H9 (cell line): ENCODE measurements around the gene ZNF681. TPM values are rescaled to one million over a fixed set of nuclear protein-coding genes. Genes with fewer than 3 reads are reported as not detected.

Experiments used
- DNase-seq: peaks from one replicate; pipeline ENCODE4 v3.0.0-alpha.2; 2017
- H2AFZ ChIP-seq: one replicate; pipeline ENCODE4 v1.6.1; 2013; ENCODE audit warnings: mild to moderate bottlenecking, low read length, control low read depth, moderate library complexity
- H2AK5ac ChIP-seq: 2 replicates; pipeline ENCODE4 v1.6.1; 2013; ENCODE audit warnings: low read length, control low read depth, mixed read lengths; ENCODE audit not compliant: insufficient read length
- H2BK120ac ChIP-seq: one replicate; pipeline ENCODE4 v1.6.1; 2013; ENCODE audit warnings: low read depth, mild to moderate bottlenecking, low read length, control low read depth, inconsistent platforms; ENCODE audit not compliant: poor library complexity, severe bottlenecking
- H2BK12ac ChIP-seq: 2 replicates; pipeline ENCODE4 v1.6.1; 2013; ENCODE audit warnings: low read length, control low read depth, mixed read lengths, low read depth; ENCODE audit not compliant: insufficient read length
- H2BK15ac ChIP-seq: 2 replicates; pipeline ENCODE4 v1.6.1; 2013; ENCODE audit warnings: low read depth, low read length, control low read depth
- H2BK20ac ChIP-seq: one replicate; pipeline ENCODE4 v1.6.1; 2013; ENCODE audit warnings: low read depth, mild to moderate bottlenecking, low read length, control low read depth, inconsistent platforms; ENCODE audit not compliant: poor library complexity, severe bottlenecking
- H2BK5ac ChIP-seq: 2 replicates; pipeline ENCODE4 v1.6.1; 2013; ENCODE audit warnings: low read length, control low read depth, mixed read lengths; ENCODE audit not compliant: insufficient read length
- H3K14ac ChIP-seq: 2 replicates; pipeline ENCODE4 v1.6.1; 2013; ENCODE audit warnings: low read length, control low read depth; ENCODE audit not compliant: insufficient read depth
- H3K18ac ChIP-seq: 2 replicates; pipeline ENCODE4 v1.6.1; 2013; ENCODE audit warnings: low read depth, mild to moderate bottlenecking, mixed read lengths, low read length, control low read depth; ENCODE audit not compliant: insufficient read length
- H3K23ac ChIP-seq: 2 replicates; pipeline ENCODE4 v1.6.1; 2013; ENCODE audit warnings: low read length, control low read depth, mixed read lengths, low read depth; ENCODE audit not compliant: insufficient read length
- H3K23me2 ChIP-seq: 2 replicates; pipeline ENCODE4 v1.6.1; 2013; ENCODE audit warnings: low read depth, mild to moderate bottlenecking, mixed read lengths, low read length, control low read depth; ENCODE audit not compliant: insufficient read length, poor library complexity, severe bottlenecking
- H3K27ac ChIP-seq: 2 replicates; pipeline ENCODE4 v1.5.1; 2013; ENCODE audit warnings: low read length, control low read depth, mixed read lengths, low read depth; ENCODE audit not compliant: insufficient read length
- H3K27me3 ChIP-seq: 2 replicates; pipeline ENCODE4 v1.6.1; 2013; ENCODE audit warnings: low read length, control low read depth, inconsistent platforms; ENCODE audit not compliant: insufficient read depth
- H3K4ac ChIP-seq: 2 replicates; pipeline ENCODE4 v1.6.1; 2013; ENCODE audit warnings: low read depth, mild to moderate bottlenecking, control low read depth, inconsistent platforms, low read length, moderate library complexity
- H3K4me1 ChIP-seq: 2 replicates; pipeline ENCODE4 v1.6.1; 2013; ENCODE audit warnings: low read length, control low read depth, inconsistent platforms; ENCODE audit not compliant: insufficient read depth
- H3K4me2 ChIP-seq: 2 replicates; pipeline ENCODE4 v1.6.1; 2013; ENCODE audit warnings: low read length, control low read depth, mixed read lengths; ENCODE audit not compliant: insufficient read length, insufficient read depth
- H3K56ac ChIP-seq: 2 replicates; pipeline ENCODE4 v1.6.1; 2013; ENCODE audit warnings: low read depth, mild to moderate bottlenecking, mixed read lengths, low read length, control low read depth; ENCODE audit not compliant: insufficient read length
- H3K79me1 ChIP-seq: 2 replicates; pipeline ENCODE4 v1.6.1; 2013; ENCODE audit warnings: low read depth, mild to moderate bottlenecking, moderate library complexity, low read length, control low read depth, inconsistent platforms; ENCODE audit not compliant: insufficient read depth, poor library complexity, severe bottlenecking
- H3K79me2 ChIP-seq: 2 replicates; pipeline ENCODE4 v1.6.1; 2013; ENCODE audit warnings: low read length, control low read depth, inconsistent platforms; ENCODE audit not compliant: insufficient read depth
- H3K9ac ChIP-seq: 2 replicates; pipeline ENCODE4 v1.6.1; 2013; ENCODE audit warnings: low read length, control low read depth, mixed read lengths; ENCODE audit not compliant: insufficient read length; ENCODE audit errors: extremely low read depth
- H3K9me3 ChIP-seq: one replicate; pipeline ENCODE4 v1.6.1; 2013; ENCODE audit warnings: low read depth, low read length, inconsistent platforms; ENCODE audit not compliant: control insufficient read depth
- H3T11ph ChIP-seq: one replicate; pipeline ENCODE4 v1.6.1; 2013; ENCODE audit warnings: mild to moderate bottlenecking, low read length, control low read depth, inconsistent platforms
- H4K20me1 ChIP-seq: one replicate; pipeline ENCODE4 v1.6.1; 2013; ENCODE audit not compliant: control insufficient read depth, insufficient read length, insufficient read depth
- H4K5ac ChIP-seq: 2 replicates; pipeline ENCODE4 v1.6.1; 2013; ENCODE audit warnings: low read depth, mild to moderate bottlenecking, mixed read lengths, low read length, control low read depth; ENCODE audit not compliant: insufficient read length
- H4K8ac ChIP-seq: replicated peaks from 2 replicates; pipeline ENCODE4 v1.6.1; 2013; ENCODE audit warnings: low read length, control low read depth, mixed read lengths, low read depth; ENCODE audit not compliant: insufficient read length
- H4K91ac ChIP-seq: 2 replicates; pipeline ENCODE4 v1.6.1; 2013; ENCODE audit warnings: low read depth, mild to moderate bottlenecking, moderate library complexity, mixed read lengths, low read length, control low read depth; ENCODE audit not compliant: insufficient read length
- H3K27ac Mint-ChIP-seq, 3 experiments: 2 replicates in 2 of 3; 3 replicates in 1 of 3; pipeline ENCODE4 v1.8.0; 2020 to 2021; ENCODE audit warnings: mixed read lengths in 3 of 3, mild to moderate bottlenecking in 1 of 3, moderate library complexity in 1 of 3
- H3K27me3 Mint-ChIP-seq: 2 replicates; pipeline ENCODE4 v1.8.0; 2021; ENCODE audit warnings: low read depth, mild to moderate bottlenecking, moderate library complexity, mixed read lengths
- H3K36me3 Mint-ChIP-seq, 3 experiments: 2 replicates in 2 of 3; 3 replicates in 1 of 3; pipeline ENCODE4 v1.8.0; 2020 to 2021; ENCODE audit warnings: low read depth in 3 of 3, mixed read lengths in 3 of 3; ENCODE audit not compliant: insufficient read depth in 1 of 3
- H3K4me1 Mint-ChIP-seq, 2 experiments: 2 replicates each; pipeline ENCODE4 v1.8.0; 2020; ENCODE audit warnings: mixed read lengths in 2 of 2
- H3K4me3 Mint-ChIP-seq, 2 experiments: 2 replicates in 1 of 2; 3 replicates in 1 of 2; pipeline ENCODE4 v1.8.0; 2020 to 2021; ENCODE audit warnings: mild to moderate bottlenecking in 2 of 2, mixed read lengths in 2 of 2, moderate library complexity in 1 of 2
- H3K9me3 Mint-ChIP-seq, 2 experiments: 2 replicates in 1 of 2; 3 replicates in 1 of 2; pipeline ENCODE4 v1.8.0; 2020; ENCODE audit warnings: mild to moderate bottlenecking in 2 of 2, mixed read lengths in 2 of 2, moderate library complexity in 1 of 2
- WGBS: extraction: QIAGEN DNeasy Blood & Tissue Kit; methylation state at CpG from one replicate; pipeline ENCODE4 v1.1.7; 2013; ENCODE audit warnings: missing lambda C conversion rate, low lambda C conversion rate, mixed read lengths; ENCODE audit not compliant: insufficient read length; ENCODE audit errors: extremely low coverage; 5-methylcytosine and 5-hydroxymethylcytosine counted together
- total RNA-seq: library from RNA; stranded (reverse); gene quantifications from 2 replicates; pipeline ENCODE4 v1.2.1, GENCODE V29; 2021
- TF ChIP-seq, protein P1 (sequence below): fragments of 200-600 bp; sonication (generic); conservative IDR thresholded peaks from 3 replicates; pipeline ENCODE4 v1.8.0; 2021; ENCODE audit warnings: antibody characterized with exemption, mild to moderate bottlenecking

ZNF681 gene
- total RNA-seq, 1 experiment from 2014 or later, result 10.4 TPM

DNA sequence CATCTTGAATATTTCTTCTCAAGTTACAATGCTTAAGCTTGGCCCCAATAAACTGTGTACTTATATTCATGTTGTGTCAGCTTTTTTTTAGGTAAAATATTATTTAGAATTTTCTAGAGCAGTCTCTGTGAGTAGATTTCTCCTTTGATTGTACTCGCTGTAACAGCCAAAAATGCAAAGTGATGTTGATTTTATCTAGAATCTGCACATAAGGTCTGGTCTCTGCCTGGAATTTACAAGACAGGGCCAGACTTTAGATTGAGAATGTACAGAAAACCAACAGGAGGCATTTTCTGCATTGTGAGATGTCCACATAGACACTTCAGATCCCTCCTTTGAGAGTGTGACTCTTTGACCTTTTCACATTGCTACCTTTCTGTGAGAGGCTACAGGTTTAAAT is 43.1 kb upstream of the ZNF681 start:
- Histone ChIP-seq H3K79me2 (no peaks in the 10 kb centered on the region; the same call in 1 of the 2 replicates), H3K4me2 (no peak overlapping the region), H3K14ac (no peak overlapping the region), H3K79me1 (no peaks in the 10 kb centered on the region), H2AFZ (no peak overlapping the region), H3K23me2 (no peaks in the 10 kb centered on the region), H3K4me1 (no peaks in the 10 kb centered on the region), H3K18ac (no peak overlapping the region), H2BK5ac (no peak overlapping the region), H4K5ac (no peak overlapping the region), H2BK12ac (no peak overlapping the region), H2BK15ac (no peak overlapping the region), H4K91ac (no peak overlapping the region), H4K20me1 (no peaks in the 10 kb centered on the region), H3K9ac (no peak overlapping the region), H2BK20ac (no peak overlapping the region), H4K8ac (no peak overlapping the region), H2AK5ac (no peak overlapping the region), H3K9me3 (no peaks in the 10 kb centered on the region), H2BK120ac (no peak overlapping the region), H3K27me3 (no peaks in the 10 kb centered on the region), H3K4ac (no peak overlapping the region), H3T11ph (no peak overlapping the region), H3K23ac (no peak overlapping the region), H3K56ac (no peak overlapping the region), H3K27ac (no peak overlapping the region)
- Mint-ChIP-seq H3K4me3 (no peak overlapping the region), H3K27ac (no peak overlapping the region), H3K27me3 (no peaks in the 10 kb centered on the region), H3K9me3 (peaks cover 0 to 2% of the 10 kb centered on the region in 2 experiments; a peak in 1 of 5 replicates), H3K36me3 (peaks cover 6 to 20% (median 9%) of the 10 kb centered on the region in 3 experiments; a peak in 5 of 7 replicates), H3K4me1 (peaks cover 12 to 17% of the 10 kb centered on the region in 2 experiments)
- no peak for DNase-seq
- no CpG with 5 or more reads among the region's 1 CpG for whole genome bisulfite sequencing
- TF ChIP-seq, protein P1, sequence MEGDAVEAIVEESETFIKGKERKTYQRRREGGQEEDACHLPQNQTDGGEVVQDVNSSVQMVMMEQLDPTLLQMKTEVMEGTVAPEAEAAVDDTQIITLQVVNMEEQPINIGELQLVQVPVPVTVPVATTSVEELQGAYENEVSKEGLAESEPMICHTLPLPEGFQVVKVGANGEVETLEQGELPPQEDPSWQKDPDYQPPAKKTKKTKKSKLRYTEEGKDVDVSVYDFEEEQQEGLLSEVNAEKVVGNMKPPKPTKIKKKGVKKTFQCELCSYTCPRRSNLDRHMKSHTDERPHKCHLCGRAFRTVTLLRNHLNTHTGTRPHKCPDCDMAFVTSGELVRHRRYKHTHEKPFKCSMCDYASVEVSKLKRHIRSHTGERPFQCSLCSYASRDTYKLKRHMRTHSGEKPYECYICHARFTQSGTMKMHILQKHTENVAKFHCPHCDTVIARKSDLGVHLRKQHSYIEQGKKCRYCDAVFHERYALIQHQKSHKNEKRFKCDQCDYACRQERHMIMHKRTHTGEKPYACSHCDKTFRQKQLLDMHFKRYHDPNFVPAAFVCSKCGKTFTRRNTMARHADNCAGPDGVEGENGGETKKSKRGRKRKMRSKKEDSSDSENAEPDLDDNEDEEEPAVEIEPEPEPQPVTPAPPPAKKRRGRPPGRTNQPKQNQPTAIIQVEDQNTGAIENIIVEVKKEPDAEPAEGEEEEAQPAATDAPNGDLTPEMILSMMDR, result no peak
